ENCODE measurements around the gene LDLRAD4.

LDLRAD4 gene

DNA sequence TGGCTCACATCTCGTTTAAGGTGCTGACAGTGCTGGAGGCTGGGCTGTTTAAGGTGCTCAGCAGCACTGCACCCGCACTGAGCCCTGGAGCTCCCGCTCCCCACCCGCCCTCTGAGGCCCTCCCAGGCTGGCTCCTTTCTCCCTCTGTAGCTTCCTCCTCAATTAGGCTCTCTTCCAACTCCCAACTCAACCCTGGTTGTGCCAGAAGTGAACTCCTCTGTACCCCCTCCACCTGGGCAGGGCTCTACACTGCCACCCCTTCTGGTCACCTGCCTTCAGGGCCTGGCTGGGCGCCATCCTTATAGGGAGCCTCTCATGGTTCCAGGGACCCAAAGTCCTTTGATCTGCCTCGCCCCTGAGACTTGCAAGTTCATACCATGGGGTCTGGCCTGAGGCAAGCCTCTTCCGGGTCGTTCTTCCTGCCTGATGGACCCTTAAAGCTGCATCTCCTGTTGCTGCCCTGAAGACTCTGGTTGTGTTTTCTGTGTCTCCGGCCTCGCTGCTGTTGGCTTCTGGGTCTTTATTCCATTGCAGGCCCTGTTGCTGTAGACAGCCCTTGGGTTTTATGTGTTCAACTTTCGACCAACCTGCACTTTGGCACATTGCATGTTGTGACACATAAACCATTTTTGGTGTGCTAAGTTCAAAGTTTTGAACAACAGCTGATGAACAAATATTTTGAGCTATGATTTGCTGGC is 199.6 kb downstream of the LDLRAD4 start:
- no peak for DNase-seq

DNA sequence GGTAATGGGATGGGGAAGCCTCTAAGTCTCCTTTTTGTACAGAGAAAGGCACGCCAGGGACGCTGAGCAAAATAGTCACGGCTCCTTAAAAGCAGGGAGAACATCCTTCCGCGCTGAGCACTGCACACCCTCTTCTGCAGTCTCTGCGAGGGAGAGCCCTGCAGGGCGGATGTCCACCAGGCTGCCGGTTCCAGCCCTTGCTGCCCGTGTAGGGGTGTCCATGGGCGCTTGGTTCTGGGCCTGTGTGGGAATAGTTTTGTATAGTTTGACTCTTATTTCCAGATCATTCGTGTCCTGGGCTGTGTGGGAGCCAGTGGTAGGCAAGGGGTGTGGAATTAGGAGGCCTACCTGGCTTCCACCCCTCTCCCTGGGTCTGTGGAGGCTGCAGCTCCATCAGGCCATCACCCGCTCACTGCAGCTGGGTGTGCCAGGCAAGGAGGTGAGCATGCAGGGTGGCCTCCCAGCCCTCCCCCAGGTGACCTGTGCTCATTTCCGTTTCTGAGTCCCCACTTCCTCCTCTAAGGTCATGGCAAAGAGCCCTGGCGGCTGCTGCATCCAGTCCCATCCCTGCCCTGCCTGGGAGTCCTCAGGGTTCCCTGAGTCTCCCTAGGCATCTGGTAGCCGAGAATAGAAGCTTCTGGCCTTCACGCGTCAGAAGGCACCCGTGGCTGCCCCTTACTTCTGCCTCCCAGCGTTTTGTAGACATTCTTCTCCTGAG is 202.6 kb downstream of the LDLRAD4 start:
- no peak for DNase-seq

DNA sequence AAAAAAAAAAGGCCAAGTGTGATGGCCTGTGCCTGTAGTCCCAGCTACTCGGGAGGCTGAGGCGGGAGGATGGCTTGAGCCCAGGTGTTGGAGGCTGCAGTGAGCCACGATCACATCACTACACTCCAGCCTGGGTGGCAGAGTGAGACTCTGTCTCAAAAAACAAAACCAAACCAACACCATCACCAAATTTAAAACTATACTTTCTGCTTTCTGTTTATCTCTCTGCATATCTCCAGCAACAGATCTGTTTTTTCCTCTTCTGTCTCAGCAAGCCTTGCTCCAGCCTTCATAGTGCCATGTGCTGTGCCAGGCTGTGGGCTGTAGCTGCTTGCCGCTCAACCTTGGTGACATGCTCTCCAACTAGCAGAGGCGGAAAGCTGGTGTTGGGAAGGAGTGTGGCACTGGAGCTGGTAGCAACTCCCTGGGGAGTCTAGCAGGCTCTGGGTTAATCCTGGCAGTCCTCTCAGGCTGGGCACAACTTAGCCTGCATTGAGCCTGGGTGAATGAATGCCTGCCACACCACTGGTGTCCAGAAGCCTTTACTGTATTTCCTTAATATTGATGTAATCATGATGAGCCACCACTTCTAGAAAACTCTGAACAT is 204.1 kb downstream of the LDLRAD4 start:
- no peak for DNase-seq

DNA sequence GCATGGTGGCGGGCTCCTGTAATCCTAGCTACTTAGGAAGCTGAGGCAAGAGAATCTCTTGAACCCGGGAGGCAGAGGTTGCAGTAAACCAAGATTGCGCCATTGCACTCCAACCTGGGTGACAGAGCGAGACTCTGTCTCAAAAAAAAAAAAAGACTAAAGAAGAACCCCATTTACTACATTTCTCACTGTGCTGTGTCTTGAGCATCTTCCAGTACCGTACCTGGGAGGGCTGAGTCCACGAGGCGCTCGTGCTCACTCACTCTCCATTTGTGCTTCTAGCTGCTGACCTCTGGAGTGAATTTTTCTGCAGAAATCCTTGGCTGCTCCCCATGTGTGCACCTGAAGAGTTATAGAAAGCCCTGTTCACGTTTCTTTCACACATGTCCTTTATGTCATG is 204.8 kb downstream of the LDLRAD4 start:
- no peak for DNase-seq

DNA sequence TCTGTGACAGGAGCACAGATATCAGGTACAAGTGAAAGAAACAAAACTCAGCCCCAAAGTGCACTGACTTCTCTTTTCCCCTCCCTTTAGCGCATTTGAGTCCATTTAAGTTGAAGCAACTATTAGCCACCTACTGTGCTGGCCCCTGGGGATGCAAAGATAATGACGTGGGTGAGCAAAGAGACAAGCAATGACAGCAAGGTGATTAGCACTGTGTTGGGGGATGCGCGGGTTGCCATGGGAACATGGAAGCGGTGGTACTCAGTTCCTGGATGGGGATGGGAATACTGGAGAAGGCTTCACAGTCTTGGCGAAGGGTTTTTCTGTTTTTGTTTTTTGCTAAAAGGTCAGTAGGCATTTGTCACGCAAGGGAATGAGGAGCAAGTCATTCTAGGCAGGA is 205.8 kb downstream of the LDLRAD4 start:
- DNase-seq: no peak

DNA sequence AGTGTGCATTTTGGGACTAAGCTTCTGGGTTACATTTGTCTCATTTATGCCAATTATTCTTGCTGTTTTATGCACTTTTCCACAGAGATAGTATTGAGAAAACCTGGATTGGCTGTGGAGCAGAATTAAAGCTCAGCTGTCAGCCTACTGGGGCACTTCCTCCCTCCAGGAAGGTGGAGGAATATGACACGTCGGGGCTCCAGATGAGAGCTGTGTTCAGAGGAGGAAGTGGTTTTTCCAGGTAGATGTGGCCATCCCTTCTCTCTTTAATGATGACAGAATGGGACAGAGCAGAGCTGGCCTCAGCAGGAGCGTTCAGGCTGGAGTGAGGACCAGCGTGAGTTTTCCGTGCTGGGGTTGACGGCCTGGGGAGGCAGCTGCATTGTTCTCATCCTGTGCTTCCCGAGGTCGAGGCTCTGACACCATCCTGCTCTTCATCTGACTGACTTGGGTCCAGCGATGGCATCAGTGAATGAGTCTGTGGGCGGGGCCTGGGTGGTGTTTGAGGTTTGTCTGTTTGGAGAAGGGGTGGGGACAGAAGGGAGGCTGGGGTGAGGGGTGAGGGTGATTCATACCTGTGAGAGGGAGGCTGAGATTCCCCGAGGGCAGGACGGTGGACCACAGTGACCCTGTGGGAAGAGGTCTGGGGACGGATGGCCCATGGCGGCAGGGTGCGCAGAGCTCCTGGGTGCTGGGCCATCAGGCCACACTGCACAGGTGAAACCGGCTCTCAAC is 207.0 kb downstream of the LDLRAD4 start:
- no peak for DNase-seq

DNA sequence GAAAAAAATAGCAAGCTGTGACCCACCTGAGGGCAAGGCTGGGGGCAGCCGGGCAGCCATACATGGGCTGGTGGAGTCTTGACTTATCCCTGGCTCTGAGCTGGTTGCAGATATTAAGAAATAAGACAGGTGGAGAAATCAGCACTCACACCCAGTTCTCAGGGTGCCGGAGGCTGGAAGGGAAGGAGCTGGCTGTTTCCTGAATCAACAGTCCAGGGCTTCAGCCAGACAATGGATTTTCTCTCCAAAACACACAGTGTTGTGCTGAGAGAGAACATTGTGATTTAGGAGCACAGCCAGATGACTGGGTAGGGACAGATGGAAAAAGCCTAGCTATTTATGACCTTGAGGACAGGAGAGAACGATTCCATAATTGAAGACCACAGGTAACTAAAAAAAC is 208.8 kb downstream of the LDLRAD4 start:
- DNase-seq: no peak

DNA sequence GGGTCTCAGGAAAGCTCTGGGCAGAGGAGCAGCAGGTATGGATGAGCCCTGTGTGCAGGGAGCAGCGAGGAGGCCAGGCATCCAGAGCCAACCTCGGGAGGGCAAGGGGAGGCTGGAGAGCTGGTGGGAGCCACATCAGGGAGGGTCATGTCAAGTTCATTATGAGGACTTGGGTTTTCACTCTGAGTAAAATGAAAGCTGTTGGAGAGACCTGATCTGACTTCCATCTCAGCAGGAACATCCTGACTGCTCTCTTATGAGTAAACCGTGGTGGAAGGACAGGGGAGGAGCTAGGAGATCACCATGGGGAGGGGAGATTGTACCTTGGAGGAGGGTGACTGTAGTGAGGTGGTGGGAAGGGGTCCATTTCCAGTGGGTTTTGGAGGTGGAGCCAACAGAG is 209.8 kb downstream of the LDLRAD4 start:
- no peak for DNase-seq

DNA sequence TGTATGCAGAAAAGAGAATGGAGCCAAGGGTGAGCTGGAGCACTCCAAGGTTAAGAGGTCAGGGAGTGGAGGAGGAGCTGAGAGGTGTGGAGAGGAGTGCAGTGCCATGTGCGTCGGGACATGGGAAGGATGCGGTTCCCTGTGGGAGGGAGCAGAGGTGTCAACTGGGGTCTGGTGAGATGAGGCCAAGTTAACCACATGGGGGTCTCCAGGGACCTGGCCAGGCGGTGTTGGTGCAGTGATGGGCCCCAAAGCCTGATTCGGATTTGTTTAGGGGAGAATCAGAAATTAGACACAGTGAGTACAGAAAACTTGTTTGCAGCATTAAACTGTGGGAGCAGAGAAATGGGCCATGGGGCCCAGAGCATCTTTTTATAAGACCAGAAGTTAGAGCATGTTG is 210.5 kb downstream of the LDLRAD4 start:
- no peak for DNase-seq

DNA sequence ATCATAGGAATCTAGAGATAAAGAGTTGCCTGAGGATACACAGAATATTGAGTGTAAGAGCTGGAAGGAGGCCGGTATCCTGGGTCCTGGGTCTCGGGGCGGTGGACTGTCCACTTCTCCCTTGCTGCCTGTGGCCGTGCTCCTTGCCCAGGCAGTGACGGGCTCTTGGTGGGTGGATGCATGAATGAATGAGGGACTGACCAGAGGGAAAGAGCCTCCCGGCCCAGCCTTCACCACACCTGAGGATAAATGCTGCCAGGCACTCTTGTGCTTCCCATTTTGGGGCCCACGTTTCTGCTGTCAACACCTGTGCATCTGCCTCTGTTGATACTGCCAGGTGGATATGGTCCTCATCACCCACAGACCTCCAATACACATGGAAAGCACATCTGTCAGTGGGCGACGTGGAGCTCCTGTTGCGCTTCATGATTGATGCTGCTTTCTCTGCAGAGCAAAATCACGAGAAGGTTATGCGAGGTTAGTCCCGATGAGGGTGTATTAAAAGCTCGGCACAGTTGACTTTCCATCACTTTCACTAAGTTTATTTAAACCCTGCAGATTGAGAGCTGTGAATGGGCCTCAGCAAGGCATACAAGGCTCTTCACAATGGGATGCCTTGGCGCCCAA is 211.4 kb downstream of the LDLRAD4 start:
- DNase-seq: no peak

DNA sequence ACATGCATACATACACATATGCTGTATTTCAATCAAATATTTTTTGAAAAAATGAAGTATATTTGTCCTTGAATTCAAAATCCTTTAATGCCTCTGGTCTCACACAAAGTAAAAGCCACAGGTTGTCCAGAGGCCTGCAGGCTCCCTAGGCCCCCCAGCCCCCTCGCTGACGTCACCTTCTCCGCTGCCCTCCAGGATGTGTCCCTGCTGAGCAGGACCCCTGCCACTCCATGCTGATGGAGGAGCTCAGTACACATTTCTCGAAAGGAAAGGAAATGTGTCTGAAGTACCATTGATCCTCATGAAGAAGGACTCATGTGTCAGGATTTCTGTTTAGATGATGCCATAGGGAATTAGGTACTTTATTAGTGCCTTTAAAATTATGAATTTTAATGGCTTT is 212.1 kb downstream of the LDLRAD4 start:
- DNase-seq: no peak

DNA sequence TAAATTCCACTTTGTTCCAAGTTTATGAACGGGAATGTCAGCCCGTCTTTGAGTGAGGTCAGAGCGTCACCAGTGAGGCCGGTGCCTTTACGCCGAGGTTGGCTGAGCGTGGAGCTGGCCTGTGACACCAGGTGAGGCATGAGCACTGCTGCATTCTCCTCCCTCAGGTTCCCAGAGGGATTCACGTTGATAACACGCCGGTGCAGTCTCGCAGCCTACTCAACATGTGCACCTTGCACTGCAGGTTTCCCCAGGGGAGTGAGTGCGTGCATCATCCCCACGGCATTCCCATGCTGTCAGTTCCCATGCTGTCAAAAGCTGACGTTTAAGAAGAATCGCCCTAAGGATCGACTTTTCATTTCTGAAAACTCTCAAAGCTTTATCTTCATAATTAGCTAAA is 213.3 kb downstream of the LDLRAD4 start:
- DNase-seq: no peak

DNA sequence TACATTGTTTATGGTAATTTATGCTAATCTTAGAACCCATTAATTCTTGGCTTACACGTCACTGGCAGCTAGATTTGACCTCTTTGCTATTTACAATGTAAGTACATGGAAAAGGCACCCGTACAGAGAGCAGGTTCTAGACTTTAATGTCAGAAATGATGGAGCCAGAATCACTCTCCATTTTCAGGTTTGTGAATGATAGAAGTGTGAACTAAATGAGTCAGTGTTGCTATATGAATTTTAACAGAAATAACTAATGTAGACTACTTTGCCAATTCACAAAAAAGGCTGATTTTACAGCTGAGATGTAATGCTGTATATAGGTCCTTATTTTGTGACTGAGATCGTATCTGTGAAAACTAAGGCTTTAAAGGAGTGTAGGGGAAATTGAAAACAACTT is 214.6 kb downstream of the LDLRAD4 start:
- DNase-seq: no peak

DNA sequence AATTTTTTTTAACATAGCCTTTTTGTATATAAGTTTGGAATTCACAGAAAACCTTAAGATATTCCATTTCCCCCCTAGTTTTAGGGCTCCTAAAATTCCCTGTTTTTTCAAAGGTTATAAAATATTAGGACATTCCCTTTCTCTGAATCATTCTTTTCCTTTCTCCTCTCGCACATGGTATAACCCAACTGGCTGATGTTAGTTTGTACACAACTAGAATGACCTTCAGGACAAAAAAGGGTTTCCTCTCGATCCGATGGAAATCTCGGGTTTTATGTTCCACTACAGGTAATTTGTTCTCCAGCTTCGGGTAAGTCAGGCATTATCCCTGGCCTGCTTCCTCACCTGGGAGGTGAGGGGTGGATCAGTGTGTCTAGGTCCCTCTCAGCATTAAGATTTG is 215.1 kb downstream of the LDLRAD4 start:
- no peak for DNase-seq

DNA sequence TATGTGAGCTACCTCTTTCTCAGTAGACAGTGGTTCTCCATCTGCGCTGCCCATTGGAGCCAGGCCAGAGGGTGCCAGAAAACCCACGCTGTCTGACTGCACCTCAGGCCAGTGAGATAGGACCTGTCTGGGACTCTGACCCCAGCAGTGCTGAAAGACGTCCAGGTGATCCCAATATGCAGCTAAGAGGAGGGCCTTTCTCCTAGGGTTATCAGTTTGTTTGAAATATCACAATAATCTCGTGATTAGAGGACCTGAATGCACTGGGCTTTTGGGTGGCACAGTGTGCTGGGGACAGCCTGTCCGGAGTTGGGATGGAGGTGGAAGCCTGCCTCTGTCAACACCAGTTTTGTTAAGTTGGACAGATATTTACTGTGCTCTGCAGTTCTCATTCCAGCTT is 216.3 kb downstream of the LDLRAD4 start:
- no peak for DNase-seq

DNA sequence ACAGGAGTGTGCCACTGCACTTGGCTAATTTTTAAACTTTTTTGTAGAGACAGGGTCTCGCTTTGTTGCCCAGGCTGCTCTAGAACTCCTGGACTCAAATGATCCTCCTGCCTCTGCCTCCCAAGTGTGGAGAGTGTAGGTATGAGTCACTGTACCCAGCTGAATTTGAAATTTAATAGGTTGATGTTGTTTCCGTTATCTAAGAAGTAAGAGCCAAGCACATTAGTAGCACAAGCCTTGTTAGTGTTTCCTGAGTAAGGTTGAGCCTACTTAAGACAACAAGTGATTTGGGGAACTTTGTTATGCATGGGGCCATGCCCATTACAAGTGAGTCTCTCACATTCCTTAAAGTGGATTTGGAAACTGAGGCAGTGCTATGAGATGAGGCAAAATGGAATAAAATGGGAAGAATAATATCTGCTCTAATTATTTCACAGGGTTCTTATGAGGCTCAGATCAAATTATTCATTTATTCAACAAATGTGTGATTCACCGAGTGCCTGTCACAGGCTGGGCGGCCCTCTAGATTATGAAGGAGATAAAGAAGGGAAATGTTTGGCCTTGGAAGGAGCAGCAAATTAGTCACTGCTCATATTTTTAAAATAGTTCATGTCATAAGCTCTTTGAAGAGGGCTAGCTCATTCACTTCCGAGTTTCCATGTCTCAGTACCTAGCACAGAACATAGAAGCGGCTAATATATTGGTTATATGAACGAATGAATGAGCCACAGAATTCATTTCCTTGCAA is 217.2 kb downstream of the LDLRAD4 start:
- DNase-seq: peak; percentile 52

DNA sequence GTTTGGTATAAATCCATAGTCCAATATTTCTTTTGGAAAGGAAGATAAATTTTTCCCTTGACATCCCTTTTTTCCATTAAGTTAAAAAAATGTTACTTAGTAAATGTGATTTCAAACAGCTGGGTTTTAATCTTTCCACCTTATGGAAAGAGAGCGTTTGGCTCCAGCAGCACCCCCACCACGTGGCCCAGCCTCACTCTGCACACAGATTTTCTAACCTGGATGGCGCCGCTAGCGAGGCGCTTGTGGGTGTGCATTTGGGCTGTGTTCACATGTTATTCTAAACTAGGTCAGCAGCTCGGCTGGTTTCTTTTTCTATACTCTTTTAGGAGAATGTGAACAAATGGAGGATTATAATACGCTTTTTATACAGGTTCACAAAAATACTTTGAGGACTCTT is 218.0 kb downstream of the LDLRAD4 start:
- DNase-seq: no peak

DNA sequence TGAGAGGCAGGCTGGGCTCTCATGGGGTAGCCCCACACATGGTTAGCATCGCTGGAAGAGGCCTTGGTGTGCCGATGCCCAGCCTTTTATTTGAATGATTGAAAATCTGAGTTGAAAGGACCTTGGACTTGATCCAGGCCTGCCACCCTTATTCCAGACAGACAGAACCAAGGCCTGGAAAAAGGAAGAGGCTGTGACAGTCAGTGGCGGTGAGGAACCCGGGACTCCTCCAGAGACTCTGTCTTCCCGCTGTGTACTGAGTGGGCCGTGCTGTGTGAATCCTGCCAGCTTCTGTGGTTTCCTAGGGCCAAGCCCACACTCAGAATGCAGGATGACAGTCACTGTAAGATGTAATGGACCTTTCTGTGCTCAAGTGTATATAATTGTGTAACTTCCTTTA is 218.5 kb downstream of the LDLRAD4 start:
- peak; percentile 54 for DNase-seq

DNA sequence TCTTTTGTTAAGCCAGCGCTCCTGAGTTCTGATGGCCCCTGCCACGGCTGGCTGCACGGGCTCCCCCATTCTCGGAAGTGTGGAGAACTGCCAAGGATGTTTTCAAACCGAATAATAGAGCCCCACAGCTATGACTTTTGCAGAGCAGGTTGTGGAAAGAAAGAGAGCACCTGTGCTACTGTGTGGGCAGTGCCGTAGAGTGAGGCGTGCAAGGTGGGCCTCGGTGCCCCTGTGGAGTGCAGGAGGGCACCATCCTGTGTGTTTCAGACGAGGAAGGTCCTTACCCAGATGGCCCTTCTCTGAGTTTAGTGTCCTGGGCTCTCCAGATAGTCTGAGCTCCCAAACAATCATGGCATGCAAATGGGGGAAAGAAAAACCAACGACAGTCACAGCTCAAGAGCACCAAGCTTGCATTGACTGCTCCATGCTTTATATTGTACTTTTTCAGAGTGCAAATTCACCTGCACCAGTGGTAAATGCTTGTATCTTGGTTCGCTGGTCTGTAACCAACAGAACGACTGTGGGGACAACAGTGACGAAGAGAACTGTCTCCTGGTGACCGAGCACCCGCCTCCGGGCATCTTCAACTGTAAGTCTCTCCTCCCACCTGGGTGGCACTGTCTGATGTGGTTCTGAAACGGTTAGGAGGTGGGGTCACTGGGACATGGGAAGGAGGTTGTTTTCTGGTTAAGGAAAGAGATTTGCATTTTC is 219.4 kb downstream of the LDLRAD4 start:
- no peak for DNase-seq

DNA sequence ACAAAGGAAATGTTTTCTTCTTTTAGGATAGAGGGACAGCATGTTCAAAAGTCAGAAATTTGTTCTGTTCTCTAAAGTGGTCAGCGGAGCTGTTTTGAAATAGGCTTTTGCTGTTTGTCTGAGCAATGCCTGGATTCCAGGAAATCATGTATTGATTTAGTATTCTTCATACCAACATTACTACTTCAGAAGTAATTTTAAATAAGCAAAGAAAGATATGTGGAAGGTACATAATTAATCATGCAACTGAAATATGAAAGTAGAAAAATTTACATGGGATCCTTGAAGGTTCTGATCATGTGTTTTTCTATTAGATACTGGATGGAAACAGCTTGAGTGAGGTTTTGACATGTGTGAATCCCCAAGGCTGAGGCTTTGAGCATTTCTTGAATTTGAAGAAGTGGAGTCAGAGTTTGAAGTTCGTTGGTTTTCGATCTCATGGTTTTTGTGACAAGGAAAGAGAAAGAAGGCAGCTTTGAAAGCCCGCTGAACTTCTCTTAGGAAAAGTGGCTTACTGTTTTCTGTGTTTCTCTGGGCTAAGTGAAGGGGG is 220.0 kb downstream of the LDLRAD4 start:
- no peak for DNase-seq

DNA sequence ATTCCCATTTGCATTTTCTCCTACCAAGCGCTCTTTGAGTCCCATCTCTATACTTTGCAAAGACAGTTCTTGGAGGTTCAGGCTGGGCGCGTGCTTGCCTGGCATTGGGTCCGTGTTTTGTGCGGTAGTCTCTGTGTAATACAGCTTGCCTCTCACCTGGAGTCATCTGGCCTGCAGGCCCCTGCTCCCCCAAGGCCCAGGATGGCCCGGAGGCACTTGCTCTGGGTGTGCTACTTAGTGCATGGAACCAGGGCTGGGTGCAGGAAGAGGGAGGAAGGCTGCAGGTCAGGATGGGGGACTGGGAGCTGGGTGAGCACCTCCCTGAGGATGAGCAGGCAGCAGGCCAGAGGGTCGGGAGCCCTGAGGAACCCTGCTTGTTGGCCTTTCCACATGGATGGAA is 220.9 kb downstream of the LDLRAD4 start:
- no peak for DNase-seq

Measured in hematopoietic multipotent progenitor cell treated with erythropoietin and hydrocortisone succinate and interleukin-3 and kit ligand, for 4 days (in vitro differentiated cells).